Stimulated activated CD4-positive, alpha-beta T cell treated with anti-CD3 and anti-CD28 coated beads, Interleukin-12 subunit alpha, Interleukin-12 subunit beta, amount 100 ng/mL, for 4 hours (primary cell): ENCODE data around the gene CHEK1.
"Not testable (repeated sequence)": the region's sequence is repeated elsewhere in the genome, so short reads cannot be mapped to it uniquely, and the experiment has no call there.

Source experiments
- DNase-seq: peaks from one replicate; pipeline ENCODE4 v3.0.0-alpha.2; 2020

The CHEK1 gene

DNA sequence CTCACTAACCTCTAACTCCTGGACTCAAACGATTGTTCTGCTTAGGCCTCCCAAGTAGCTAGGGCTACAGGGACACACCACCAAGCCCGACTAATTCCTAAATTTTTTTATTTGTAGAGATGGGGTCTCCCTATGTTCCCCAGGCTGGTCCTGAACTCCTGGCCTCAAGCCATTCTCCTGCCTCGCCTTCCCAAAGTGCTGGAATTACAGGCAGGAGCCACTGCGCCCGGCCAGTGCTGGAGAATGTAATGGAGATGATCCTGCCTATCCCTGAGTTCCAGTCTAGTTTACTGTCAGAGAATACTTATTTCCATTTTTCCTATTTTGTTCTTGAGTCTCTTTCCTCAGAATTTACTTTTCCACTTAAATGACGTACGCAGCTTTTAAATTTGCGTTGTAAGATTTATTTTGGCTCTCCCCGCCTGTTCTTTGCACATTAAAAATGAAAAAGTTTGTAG, at the start of gene CHEK1:
TSS of gene CHEK1 (plus strand) at position 408 of the 458 bp plus-strand sequence. CDS start 1,606 bp downstream, outside the sequence.
- DNase-seq, result no peak

DNA sequence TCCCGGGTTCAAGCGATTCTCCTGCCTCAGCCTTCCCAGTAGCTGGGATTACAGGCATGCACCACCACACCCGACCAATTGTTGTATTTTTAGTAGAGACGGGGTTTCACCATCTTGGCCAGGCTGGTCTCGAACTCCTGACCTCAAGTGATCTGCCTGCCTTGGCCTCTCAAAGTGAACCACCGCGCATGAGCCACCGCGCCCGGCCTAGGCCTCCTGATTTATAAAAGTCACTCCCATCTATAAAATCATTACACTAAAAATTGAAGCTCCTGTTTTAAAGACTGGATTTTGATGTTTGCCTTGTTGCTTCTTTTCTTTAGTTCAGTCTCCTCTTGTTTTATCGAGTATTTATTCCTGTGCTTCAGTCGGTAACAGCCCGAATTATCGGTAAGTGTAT, 47.8 kb upstream of the CHEK1 start:
- not testable (repeated sequence) for DNase-seq

DNA sequence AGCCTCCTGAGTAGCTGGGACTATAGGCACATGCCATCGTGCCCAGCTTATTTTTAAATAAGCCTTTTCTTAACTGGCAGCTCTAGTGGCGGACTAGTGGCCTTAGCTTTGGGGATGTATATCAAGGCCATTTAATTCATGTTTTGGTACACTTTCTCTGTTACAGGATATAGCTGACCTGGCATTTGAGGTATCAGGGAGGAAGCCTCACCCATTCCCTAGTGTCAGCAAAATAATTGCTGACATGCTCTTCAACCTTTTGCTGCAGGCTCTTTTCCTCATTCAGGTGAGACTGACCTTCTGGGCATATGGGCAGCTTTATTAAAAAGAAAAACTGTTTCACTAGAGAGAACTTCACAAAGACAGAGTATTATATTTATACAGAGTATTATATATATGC, 46.2 kb upstream of the CHEK1 start:
- no peak for DNase-seq

DNA sequence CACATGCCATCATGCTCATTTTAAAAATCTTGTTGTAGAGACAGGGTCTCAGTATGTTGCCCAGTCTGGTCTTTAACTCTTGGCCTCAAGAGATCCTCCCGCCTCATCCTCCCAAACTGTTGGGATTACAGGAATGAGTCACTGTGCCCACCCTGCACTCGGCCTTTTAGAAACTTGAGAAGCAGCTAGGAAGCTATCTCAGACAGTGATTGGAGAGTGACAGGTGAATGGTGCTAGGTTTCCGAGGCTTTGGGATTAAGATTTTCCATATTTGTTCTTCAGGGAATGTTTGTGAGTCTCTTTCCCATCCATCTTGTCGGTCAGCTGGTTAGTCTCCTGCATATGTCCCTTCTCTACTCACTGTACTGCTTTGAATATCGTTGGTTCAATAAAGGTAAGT, 45.2 kb upstream of the CHEK1 start:
- DNase-seq, result no peak

DNA sequence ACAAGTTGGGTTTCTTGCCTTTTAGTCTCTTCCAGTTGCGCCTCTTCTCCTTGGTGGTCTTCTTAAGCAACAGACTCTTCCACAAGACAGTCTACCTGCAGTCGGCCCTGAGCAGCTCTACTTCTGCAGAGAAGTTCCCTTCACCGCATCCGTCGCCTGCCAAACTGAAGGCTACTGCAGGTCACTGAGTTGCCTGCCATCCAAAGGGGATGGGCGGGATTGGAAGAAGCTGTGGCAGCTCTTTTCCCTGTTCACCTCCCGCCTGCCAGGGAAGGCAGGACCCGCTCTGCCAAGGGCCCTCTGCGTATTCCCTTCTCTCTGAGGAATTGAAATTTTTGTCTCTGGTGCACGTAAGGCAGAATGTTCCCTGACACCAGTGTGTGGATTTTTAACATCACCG, 41.5 kb upstream of the CHEK1 start:
- no peak for DNase-seq

DNA sequence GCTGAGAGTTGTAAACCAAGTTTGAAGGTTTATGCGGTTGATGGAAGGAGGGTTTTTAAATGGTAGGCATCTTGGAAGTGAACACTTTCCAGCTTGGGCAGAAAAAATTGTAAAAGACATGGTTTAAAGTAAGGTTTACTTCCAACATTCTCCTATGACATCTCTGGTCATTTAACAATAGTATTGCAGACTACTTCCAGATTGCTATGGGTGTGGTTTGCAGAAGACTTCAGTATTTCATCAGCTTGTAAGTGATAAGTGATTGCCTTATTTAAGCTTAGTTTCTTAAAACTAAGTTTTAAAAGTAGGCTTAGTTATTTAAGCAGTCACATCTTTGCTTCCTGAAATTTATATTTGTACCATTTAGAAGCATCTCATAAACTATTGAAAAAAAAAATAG, 39.5 kb upstream of the CHEK1 start:
- DNase-seq, result no peak

DNA sequence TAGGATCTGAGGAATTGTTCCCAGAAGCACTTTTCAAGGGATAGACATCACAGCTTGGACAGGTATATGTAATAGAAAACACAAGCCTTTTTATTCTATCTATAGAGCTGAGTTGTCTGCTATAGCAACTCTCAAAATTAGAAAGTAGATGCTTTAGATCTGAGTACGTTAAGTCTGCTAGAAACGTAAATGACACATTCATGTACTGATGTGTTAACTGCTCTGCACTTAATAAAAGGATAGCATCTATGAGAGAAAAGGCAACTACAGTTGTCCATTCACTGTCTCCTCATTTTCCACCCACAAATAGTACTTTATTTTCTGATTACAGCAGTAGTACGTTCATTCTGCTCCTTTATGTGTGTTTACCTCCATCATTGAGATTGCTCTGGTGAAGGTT, 38.3 kb upstream of the CHEK1 start:
- no peak for DNase-seq

DNA sequence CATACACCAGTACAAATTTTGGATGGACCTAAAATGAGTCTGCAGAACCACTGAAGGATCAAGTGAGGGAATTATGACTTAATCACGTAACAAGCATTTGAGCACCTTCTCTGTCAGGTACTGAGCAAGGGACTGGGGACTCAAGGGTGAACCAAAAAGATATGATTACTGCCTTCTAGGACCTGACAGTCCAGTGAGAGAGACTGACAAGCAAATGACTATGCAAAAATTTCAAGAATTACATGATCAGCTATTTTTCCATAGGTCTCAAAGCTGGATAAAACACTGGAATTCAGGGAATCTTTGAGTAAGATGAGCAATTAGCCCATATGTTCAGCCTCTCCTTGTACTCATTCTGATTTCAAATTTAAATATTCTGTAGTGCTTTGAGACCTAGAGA, 37.5 kb upstream of the CHEK1 start:
- no peak for DNase-seq

DNA sequence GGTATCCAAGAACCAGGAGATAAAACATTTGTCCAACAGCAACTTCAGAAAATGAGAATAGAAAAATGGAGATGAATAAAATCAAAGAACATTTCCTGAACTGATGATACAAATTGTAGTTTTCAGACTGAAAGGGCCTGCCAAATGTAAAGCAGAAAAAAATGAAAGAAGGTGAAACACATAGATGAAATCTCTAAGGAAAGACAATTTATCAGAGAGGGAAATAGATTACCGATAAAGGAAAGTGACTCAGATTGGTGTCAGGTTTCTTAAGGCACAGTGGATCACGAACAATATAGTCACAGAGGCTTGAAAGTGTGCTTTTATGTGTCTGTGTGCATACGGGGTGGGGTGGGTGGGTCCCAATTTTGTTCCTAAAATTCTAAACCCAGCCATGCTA, 36.5 kb upstream of the CHEK1 start:
- DNase-seq, result no peak

DNA sequence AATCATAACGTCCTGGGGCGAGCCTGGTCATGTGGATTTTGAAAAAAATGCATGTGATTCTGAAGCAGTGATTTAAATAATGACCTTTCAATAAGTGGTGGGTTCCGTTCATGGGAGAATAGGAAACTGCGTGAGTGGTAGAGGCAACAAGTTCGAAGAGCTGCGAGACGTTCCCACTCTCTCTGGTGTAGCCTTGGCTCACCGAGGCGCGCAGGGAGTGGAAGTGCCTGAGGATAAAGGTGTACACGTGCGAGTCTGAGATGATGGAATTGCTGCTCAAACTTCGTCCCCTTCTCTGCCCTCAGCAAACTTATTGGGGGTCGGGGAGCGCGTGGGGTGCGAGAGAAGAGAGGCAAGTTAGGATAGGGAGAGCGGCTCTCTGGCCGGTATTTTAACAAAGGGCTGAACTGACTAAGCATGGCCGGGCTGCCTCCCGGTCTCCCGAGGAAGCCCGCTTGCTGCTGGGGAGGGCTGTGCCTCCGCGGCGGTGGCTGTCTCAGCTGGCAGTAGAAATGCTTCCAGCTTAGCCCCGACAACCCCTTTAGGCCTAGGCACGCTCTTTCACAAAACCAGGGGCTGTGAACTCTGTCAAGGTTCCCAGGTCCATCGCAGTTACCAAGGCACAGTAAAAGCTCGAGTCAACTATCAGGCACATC, 33.2 kb upstream of the CHEK1 start:
- DNase-seq, result peak; percentile 23

DNA sequence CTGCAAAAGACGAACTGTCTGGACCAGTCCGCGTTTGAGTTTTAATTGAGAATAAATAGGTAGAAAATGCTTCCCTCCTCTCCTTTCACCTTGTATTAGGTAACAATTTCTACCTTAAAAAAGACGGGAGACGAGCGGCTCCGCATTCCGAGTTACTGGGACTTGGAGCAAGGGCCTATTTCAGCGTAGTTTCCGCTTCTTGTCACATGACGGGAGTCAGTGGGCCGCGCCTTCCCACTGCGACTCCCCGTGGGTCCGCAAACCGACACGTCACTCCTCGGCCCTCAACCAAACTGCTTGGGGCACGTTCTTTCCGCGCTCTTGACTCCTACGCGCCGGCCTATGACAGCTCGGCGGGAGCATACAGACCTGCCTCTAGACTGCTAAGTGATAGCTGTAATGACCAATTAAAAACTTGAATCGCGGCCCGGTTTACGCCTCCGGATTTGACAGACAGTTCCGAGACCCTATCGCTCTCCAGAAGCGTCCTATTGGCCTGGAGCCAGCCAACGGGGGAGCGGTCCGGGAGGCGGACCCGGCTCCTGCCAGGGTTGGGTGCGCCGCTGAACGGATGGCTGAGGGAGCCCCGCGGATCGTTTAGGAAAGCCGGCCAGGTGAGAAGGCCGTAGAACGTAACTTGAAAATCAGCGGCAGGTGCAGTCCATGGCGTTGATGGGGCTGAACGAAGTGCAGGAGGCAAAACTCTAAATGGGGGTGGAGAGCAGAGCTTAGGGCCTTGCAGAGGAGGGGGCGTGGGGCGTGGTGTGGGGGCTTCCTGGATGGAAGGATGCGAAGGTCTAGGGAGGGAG, 32.5 kb upstream of the CHEK1 start, which contains the start of gene STT3A:
TSS of gene STT3A (plus strand) at position 548 of the 809 bp plus-strand sequence. CDS start 3,064 bp downstream, outside the sequence.
- DNase-seq, result peak; percentile 95

DNA sequence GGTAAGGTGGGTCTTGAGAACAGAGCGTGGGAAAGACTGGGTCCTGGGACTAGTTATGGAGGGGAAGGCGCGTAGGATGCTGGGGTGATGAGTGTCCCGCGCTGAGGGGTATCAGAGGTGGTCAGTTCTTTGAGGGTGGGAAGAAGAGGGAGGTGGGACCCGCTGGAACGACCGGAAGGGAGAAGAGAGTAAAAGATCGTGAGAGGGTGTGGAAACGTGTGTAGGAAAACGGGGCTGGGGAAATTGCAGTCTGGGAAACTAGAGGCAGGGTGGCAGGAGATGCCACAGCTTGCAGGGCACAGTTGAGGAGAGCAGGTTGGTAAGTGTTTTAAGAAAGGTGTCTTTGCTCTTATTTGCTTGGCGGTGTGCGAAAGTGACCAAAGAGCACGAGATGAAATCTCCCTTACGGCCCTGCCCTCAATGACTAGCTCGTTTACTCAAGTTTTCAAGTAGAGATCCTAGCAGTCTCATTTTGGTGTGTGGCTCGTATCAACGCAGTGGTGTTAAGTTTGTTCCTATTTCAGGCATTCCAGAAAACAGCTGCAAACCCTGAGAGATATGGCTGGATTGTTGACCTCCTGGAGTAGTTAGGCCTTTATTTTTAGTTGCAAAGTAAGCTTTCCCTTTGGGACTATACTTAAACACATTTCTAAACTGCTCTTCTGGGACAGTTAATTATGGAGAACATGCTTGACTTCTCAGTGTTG, 31.7 kb upstream of the CHEK1 start:
- no peak for DNase-seq

DNA sequence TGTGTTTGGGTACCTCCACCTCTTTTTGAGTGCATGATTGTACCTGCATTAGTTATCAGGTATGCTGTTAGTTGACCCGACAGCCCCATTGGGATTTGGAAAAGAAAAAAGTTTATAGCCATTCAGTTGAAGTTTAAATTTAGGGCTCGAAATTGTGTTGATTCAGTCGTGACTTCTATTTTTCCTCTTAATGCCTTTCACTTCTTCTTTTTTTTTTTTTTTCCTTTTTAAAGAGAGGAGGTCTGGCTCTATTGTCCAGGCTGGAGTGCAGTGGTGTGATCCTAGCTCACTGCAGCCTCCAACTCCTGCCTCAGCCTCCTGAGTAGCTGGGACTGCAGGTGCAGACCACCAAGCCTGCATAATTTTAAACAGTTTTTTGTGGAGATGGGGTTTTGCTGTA, 30.0 kb upstream of the CHEK1 start:
- DNase-seq, result no peak

DNA sequence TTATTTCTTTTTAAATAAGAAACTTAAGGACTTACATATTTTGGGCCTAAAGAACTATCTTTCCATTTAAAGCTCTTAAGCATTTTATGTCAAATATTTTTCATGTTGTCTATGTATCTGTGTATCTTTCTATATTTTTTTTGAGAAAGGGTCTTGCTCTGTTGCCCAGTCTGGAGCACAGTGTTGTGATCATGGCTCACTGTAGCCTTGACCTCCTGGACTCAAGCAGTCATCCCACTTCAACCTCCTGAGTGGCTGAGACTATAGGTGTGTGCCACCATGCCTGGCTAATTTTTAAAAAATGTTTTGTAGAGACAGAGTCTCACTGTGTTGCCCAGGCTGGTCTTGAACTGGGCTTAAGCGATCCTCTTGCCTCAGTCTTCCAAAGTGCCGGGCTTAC, 24.3 kb upstream of the CHEK1 start:
- DNase-seq, result no peak

DNA sequence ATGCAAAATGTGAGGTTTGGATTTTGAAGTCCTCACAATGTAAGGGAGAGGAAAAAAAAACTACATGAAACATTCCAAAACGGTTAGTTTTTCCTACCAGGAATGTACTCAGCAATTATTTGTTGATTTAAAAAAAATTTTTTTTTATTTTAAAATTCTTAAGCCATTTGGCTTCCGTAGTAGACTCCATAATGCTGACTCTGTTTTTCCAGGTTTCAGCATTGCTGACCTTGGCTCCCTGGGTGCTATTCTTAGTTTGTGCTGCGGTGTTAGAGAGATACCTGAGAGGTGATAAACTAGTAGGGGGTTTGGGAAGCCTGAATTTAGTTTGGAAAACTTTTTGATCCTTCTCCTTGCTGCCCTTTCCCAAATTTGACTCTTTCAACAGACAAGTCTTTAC, 21.8 kb upstream of the CHEK1 start:
- DNase-seq, result no peak

DNA sequence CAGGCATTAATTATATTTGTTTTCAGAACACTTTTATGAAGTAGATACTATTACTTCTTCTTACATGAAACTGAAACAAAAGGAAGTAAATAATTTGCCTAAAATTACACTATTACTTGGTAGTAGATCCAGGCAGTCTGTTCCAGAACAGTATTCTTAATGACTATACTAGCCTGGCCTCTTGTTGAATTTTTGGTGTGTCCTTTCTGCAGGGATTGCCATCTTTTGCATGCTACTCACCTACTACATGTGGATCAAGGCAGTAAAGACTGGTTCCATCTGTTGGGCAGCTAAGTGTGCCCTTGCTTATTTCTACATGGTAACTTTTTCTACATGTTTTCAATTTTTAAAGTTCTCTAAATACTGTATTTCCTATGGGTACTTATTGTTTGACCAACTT, 19.5 kb upstream of the CHEK1 start:
- no peak for DNase-seq

DNA sequence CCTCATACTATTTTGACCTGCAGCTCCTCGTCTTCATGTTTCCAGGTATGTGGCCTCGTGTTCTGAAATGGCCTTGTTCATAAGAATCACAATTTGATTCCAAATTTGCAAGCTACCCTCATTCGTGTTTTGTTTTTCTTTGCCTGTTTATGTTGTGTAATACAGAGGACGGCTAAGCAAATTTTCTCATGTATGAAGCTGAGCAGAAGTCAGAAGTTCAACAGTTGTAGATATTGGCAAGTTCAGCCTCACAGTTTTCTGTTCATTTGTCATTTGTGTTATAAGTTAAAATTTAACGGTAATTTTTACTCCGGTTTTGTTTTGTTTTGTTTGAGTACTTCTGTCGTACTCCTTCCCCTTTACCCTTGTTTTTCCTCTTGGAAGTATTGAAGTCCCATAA, 15.4 kb upstream of the CHEK1 start:
- no peak for DNase-seq

DNA sequence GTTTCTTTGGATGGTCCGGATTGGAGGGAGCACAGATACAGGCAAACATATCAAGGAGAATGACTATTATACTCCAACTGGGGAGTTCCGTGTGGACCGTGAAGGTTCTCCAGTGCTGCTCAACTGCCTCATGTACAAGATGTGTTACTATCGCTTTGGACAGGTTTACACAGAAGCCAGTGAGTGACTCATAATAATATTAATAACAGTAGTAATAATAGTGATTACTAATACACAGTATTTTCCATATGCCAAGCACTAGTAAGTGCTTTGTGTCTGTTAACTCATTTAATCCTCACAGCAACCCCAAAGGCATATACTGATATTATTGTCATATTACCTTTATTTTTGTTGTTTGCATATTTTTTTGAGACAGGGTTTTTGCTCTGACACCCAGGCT, 6.6 kb upstream of the CHEK1 start:
- no peak for DNase-seq

DNA sequence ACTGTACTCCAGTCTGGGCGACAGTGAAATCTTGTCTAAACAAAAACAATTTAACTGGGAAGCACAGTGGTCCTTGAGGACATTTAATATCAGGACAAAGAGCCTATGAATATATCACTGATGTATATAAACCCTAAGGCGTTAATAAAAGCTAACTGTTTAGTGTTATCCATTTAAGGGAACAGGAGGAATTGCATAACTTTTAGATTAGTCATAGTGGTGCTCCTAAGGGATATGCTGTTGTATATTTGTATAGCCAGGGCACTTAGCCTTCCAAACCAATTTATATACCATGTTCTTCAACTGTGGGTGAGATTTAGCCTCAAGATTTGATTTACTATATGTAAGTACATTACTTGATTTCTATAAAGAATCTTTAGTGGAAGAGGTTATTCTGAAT, 3.0 kb upstream of the CHEK1 start:
- DNase-seq, result no peak

DNA sequence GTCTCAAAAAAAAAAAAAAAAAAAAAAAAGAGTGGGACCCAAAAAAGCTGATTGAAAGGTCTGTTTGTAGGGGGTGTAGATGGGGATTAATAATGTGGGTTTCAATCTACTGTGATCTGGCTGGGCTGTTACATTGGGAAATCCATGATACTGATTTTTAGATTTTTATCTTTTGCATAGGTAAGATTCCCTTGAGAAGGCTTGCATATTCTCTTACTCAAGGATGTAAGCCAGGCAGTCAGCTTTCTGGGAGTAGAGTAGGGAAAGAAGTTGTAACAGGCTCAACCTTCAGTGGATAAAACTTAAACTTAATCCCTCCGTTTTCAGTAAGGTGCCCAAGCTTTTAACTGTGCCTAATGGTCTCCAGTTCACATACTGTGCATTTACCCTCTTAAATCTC, 1.9 kb upstream of the CHEK1 start:
- no peak for DNase-seq

DNA sequence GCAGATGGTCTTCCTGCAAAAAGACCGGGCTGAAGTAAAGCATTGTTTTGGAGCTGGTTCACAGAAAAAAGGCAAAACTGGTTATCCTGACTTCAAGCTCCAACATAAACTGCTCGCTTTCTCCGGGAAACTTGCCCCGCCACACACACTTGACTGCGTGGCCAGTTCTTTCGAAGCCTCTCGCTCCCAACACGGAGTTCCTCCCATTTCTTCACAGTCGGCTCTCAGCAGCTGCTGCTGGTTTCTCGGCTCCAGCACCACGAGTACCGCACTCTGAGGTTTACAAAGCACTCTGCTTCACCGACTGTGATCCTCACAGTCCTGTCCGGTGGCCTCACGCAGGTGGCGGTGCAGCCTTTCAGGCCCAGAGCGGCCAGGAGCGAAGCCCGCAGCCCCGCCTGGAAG, 264 bp downstream of the CHEK1 start:
- DNase-seq, result no peak

DNA sequence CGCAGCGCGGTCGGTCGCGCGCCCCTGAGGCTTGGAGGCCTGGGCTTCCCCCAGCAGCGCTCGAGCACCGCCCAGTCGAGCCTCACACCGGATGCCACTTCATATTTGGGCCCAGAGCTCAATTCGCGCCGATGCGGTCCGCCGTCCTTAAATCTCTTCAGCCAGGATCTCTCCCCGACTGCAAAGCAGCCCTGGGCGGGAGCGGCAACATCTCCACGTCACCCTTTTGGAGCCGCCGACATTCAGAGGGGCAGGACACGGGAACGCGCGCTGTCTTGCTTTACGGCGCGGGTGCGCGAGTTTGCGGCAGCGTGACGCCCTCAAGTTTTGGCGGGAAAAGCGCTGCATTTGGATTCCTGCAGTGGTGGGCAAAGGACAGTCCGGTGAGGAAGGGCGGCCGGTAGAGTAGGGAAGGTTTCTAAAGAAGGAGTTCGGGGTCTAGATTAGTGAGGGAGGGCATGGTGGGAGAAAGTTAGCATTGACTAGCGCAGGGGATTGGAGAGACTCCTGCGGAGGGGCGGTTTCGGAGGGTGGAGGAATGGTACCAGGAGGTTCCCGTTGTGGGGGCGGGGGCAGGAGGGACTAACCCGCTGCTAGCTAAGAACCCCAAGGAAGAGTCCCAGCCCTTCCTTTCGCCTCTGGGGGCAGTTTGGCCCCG, 796 bp downstream of the CHEK1 start:
- DNase-seq, result peak; percentile 84

DNA sequence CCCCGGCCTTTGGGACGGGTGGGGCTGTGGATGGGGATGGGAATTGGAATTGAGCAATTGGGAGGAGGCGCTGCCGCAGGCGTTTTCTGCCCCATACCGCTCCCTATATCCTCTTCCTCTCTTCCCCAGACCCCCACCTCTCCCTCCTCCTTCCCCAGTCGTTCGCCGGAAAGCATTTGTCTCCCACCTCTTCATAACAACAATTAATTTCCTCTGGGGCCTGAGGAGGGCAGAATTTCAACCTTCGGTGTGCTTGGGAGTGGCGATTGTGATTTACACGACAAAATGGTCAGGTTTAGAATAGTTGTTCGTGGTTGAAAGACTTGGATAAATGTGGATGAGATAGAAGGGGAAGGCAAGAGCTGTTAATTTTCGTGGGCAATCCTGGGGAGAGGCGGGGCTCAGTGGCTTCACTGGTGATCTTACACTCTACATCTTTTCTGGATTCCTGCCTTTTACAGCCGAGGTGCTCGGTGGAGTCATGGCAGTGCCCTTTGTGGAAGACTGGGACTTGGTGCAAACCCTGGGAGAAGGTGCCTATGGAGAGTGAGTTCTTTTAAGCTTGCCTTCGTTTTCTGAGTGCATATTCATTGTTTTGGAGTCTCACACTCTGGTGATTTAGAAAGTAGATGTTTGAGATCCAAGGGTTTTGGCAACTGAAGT, 1.5 kb downstream of the CHEK1 start:
- DNase-seq, result peak; percentile 7
